GM21737 (cell line): ENCODE data around the gene TKT.
A peak's percentile ranks its signal among the peaks of the same experiment; 100 is the strongest.

ENCODE experiments used
- ATAC-seq: cut with Tn5 transposase; IDR thresholded peaks from one replicate; pipeline ENCODE4 v1.9.1; 2021; ENCODE audit warnings: mild to moderate bottlenecking, moderate library complexity; ENCODE audit not compliant: unreplicated experiment

Gene TKT

GRCh38 chr3:53181528-53181927, 74.3 kb downstream of the TKT start:
- no peak for ATAC-seq

- no peak for ATAC-seq
Measured at GRCh38 chr3:53181024-53181371, 74.8 kb downstream of the TKT start.

- peak; percentile 83 for ATAC-seq
Measured at GRCh38 chr3:53180305-53181023, 75.4 kb downstream of the TKT start.

- ATAC-seq: no peak
Measured at GRCh38 chr3:53179580-53179979, 76.2 kb downstream of the TKT start.

- no peak for ATAC-seq
Measured at GRCh38 chr3:53178246-53178645, 77.6 kb downstream of the TKT start.

GRCh38 chr3:53175613-53176540, 79.9 kb downstream of the TKT start:
- ATAC-seq: no peak
